Amniotic stem cell (primary cell): Measurements from ENCODE around the gene LPCAT2.
"Not testable (repeated sequence)": the region's sequence is repeated elsewhere in the genome, so short reads cannot be mapped to it uniquely, and the experiment has no call there.

Source experiments
- DNase-seq: peaks from one replicate; lab custom pipeline; 2025; lab: John Stamatoyannopoulos, UW

The LPCAT2 gene

GRCh38 chr16:55605754-55606336, 97.0 kb downstream of the LPCAT2 start:
- DNase-seq = no peak

GRCh38 chr16:55613613-55614335, 104.9 kb downstream of the LPCAT2 start:
- DNase-seq = no peak

- DNase-seq = no peak
These were observed 106.2 kb downstream of the LPCAT2 start for GRCh38 chr16:55615071-55615470.

GRCh38 chr16:55615670-55616069, 106.8 kb downstream of the LPCAT2 start:
- not testable (repeated sequence) for DNase-seq

- no peak for DNase-seq
These were observed 112.9 kb downstream of the LPCAT2 start for GRCh38 chr16:55621771-55622170.

GRCh38 chr16:55622272-55622671, 113.4 kb downstream of the LPCAT2 start:
- DNase-seq = no peak

GRCh38 chr16:55622930-55623561, 114.2 kb downstream of the LPCAT2 start:
- DNase-seq = no peak

GRCh38 chr16:55623640-55624039, 114.8 kb downstream of the LPCAT2 start:
- no peak for DNase-seq

GRCh38 chr16:55624696-55625095, 115.8 kb downstream of the LPCAT2 start:
- no peak for DNase-seq

- DNase-seq = no peak
These were observed 117.0 kb downstream of the LPCAT2 start for GRCh38 chr16:55625843-55626242.

- no peak for DNase-seq
These were observed 119.6 kb downstream of the LPCAT2 start for GRCh38 chr16:55628306-55628968.

GRCh38 chr16:55630774-55631173, 121.9 kb downstream of the LPCAT2 start:
- DNase-seq = no peak

- no peak for DNase-seq
These were observed 123.4 kb downstream of the LPCAT2 start for GRCh38 chr16:55632259-55632658.

GRCh38 chr16:55634193-55634592, 125.3 kb downstream of the LPCAT2 start:
- DNase-seq = no peak
